Islet precursor cell (in vitro differentiated cells): ENCODE results near the gene FLVCR2.

ENCODE experiments used
- DNase-seq: peaks from one replicate; pipeline ENCODE4 v3.0.0-alpha.2; 2018

FLVCR2 gene

DNA sequence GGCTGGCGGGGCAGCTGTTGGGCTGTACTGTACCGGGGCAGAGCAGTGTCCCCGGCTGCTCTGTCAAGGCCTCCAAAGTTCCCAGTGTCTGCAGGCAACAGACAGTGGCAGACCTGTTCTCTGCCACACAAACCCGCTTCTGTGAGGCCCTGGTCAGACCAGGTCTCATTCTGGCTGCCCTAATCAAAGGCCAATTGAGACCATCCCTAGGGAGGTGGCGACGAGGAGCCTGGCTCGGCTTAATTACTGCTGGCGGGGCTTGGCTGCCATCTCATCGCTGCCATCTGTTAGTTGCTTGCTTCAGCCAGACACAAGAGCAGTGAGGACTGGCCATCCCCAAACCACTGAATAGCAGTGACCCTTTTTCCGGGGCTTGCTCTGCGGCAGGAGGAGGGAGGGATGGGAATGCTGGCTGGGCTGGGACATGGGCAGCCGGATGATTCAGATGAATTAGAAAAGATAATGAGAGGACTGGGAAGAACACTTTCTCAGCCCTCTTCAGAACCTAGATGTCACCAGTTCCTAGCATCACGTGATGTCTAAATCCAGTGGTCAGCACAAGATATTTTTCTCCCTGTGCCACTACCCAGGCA is 57.8 kb downstream of the FLVCR2 start:
- peak; percentile 88 for DNase-seq

DNA sequence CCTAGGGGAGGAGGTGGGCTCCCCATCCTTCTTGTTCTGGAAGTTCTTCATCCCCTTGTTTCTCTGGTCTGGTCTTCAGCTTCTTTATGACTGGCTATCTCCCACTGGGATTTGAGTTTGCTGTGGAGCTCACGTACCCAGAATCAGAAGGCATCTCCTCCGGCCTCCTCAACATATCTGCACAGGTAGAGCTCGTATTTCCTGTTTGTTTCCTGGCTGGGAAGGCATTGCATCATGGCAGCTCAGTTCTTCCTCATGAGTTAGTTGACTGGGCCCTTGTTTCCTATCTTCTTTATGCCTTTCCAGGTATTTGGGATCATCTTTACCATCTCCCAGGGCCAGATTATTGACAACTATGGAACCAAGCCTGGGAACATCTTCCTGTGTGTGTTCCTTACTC is 62.5 kb downstream of the FLVCR2 start:
- no peak for DNase-seq

DNA sequence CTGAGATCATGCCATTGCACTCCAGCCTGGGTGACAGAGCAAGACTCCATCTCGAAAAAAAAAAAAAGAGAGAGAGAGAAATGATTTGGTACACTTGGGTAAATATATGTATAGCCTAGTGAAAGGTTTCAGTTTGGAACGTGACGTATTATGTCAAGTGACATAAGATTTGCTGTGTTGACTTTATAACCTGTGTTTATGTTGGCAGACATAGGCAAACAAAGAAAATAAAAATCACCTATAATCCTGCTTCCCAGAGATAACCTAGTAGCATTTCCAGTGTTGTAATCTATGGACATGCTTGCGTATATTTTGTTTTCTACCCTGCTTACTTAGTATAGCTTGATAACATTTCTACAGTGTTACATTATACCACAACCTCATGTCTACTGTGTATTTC is 65.6 kb downstream of the FLVCR2 start:
- no peak for DNase-seq

DNA sequence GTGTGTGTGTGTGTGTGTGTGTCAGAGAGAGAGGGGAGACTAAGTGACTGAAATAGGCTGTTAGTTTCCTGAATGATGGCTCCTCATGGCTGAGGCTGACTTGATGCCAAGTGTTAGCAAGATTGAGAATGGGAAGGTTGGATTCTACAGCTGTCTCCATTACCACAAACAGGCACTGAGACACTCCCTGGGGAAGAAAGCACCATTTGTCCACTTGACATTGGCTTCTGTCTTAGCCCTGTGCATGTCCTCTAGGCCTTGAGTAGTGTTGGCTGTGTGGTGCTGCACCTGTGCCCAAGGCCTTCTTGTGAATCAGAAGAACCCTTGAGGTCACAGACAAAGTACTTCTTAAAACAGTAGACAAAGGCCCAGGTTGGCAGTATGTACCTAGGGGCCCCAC is 66.6 kb downstream of the FLVCR2 start:
- DNase-seq = no peak

DNA sequence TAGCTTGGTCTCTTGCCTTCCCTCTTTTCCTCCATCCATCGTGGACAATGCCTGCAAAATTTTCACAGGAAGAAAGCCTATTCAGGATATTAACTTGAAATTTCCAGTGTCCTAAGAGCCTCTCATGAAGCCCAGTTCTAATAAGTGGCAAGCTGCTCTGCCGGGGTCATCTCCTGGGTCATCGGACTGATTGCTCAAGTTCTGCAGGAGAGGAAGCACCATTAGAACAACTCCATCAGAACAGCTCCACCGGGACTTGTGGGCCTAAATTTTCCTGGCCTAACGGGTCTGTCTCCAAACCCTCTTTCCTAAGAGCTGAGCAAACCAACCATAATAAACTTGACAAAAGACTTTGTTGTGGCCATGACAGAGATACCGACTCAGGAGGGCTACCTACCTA is 68.3 kb downstream of the FLVCR2 start:
- DNase-seq = no peak

DNA sequence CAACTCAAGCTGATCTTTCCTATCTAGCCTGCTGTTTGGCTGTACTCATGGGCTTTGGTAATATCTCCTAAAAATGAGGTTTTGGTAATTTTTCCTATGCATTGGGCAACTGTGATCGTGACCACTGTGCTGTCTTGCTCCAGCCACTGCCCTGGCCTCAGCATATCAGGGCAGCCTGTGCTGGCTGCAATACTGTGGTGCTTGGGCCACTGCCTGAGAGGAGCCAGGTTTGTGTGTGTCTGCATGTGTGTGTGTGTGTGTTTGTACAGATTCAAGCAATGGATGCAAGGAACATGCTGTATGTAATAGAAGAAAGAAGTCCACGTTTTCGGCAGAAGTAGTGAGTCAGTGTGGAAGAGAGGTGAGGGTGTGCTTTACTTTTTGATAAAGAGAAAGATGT is 69.2 kb downstream of the FLVCR2 start:
- no peak for DNase-seq

DNA sequence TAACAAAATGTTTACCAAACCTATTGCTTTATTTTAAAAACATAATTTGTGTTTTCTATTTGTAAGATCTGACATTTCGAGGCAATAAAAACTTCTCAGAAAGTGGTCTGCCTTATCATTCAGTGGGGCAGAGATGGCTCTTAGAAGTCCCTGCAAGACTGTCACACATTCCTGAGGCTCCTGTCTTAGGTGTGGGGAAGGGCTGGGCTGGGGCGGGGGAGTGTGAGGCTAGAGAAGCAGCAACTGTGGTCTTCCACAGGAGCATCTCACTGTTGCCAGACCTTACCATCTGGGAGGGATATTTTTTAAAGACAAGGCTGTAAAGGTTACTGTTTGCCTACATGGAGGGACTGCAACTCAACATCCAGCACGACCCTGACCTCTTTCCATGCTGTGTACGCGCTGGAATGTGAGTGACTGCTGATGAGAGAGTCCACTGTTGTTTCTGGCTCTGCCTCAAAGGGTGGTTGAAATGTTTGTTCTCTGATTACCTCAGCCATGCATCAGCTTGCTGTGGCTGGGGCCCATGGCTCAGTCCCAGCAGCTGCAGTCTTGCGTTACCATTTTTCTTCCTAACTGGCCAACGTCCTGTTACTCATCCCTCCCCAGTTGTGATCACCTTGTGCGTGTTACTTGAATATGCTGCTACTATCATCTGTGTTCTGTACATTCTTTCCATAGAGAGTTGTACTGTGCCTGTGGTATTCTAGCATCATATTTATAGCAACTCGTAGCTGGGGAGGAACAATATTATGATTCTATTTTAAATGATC is 69.8 kb downstream of the FLVCR2 start:
- peak; percentile 80 for DNase-seq

DNA sequence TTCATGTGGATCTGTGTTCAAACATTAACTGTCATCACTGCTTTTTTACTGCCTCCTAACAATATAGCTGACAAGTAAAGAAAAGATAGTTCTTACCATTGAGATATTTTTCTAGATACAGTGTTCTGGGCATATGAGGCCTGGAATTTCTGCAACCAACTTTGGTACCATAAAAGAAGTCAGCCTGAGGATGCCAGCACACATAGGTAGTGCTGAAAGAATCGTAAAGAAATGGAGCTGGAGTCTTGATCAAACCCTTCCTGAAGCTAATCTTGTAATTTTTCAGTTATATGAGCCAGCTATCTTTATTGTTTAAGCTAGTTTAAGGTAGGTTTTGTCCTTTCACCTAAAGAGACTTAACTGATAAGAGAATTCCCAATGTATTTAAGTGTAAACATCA is 70.9 kb downstream of the FLVCR2 start:
- no peak for DNase-seq

DNA sequence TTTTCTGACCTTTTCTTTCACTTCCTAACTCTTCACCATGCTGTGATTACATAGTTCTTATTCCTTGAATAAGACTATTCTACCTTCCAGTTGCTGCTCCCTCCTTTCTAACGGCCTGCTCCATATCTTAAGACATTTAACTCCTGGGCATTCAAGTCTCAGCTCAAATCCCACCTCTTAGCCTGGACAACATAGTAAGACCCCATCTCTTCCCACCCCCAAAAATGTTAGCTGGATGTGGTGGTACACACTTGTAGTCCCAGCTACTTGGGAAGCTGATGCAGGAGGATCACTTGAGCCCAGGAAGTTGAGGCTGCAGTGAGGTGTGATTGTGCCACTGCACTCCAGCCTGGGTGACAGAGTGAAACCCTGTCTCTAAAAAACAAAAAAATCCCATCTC is 71.4 kb downstream of the FLVCR2 start:
- no peak for DNase-seq

DNA sequence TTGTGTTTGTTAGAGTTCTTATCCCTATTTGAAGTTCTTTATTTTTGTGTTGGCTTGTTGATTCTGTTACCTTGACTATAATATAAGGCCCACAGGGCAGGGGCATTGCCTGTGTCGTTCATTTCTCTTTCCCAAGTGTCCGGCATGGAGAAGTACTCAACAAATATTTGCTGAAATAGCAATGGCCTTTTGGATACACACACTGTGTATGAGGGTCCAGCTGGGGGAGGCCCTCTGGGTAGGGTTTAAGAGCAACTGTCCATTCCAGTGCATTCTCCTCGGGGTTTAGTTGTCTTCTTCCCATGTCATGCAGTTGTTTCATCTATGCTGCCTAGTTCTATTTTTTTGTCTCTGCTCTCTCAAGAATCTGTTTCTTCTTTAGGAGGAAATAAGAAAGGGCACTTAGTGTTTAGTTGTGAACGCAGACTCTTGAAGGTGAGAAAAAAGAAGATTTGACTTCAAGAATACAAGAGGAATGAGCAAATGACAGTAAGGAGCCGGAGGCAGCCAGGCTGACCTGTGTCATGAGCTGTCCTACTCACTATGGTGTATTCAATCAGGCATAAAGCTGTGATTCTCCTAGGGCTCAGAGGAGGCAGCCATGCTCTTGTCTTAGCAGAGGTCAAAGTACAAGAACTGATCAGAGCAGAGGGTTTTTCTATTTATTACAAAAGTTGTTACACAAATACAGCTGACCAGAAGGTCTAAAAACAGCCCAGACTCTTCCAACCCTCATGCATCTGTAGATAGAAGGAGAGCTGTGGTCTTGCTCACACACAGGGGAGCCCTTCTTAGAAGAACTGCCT is 72.0 kb downstream of the FLVCR2 start:
- no peak for DNase-seq

DNA sequence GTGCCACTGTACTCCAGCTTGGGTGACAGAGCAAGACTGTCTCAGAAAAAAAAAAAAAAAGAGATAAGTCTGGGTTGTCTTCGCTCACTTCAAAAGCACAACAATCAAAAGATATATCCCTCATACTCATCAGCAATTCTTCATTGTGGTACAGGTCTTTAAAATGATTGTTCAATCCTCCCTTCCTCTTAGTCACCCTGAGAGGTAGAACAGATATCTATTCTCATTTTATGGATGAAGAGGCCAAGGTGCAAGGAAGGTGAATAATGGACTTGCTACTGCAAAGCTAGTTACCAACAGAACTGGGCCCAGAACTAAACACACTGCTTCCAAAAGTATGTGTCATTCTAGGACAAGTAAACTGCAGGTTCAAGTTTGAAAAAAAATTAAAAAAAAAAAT is 75.1 kb downstream of the FLVCR2 start:
- no peak for DNase-seq

DNA sequence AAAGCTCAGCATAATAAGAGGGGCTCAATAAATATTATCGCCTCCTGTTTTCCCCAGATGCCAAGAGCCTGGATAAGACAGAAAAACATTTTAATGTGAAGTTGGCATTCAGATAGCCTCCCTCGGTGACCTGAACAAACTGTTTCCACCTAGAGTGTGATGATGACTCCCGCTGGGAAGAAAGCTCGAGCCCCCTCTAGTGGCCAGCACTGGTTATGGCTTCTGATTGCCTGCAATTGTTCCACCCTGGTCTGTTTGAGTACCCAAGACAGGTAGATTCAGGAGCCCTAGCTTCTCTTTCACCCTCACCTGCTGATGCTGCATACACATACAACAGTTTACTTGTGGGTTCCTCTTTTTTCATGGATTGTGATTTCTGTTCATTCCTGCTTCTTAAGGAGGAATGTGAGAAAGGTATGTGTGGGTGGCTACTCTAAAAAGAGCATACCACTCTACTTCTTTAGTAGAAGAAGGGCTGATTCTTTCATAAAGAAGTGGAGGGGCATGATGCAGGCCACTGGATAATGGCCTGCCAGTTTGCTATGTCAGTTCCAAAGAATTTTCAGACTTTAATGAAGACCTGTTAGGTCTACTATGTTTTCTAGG is 75.8 kb downstream of the FLVCR2 start:
- peak; percentile 89 for DNase-seq

DNA sequence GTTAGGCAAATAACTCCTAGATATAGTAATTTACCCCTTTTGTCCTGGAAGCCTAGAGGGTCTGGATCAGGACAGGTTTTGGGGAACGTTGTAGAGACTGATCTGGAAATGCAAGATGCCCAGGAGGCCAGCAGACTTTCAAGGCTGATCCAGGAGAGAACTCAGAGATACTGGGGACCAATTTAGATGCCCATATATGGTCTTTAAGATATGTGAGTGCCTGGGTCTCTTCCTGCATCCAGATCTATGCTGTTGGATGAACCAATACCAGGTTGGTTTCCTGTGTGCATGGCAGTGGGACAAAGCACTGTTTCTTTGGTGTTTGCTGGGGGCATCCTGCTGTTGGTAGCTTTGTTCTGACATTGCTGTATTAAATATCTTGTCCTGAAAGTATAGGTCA is 76.8 kb downstream of the FLVCR2 start:
- DNase-seq = no peak

DNA sequence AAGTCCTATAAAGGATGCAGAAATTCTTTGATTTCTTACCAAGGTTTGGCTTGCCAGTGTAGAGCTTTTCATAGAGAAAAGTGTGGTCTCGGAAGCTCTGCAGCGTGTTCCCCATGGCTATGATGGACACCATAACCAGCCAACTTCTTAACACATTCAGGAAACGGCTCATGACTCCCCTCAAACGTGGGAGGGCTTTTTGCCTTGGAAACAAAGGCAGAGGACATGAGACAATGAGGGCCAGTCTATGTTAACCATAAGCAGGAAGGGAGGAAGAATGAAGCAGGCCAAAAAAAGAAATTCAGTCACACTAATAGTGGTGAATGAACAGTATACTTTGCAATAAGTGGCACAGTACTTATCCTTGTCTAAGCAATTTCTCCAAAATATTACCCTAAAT is 78.9 kb downstream of the FLVCR2 start:
- DNase-seq = no peak

DNA sequence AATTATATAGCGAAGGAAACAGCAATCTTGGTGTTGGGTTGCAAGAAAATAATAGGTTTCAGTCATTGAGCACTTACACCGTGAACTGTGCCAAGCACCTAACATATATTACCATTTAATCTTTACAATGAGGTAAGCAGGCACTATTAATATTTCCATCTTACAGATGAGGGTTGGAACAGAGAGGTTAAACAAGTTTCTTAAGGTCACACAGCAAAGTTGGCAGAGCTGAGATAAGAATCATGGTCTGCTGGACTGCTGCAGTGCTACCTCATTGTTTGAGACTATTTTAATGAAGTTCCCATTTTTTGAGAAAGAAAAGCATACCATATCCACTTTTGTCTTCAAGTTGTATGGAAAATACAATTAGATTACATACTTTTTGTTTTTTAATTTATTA is 80.5 kb downstream of the FLVCR2 start:
- no peak for DNase-seq

DNA sequence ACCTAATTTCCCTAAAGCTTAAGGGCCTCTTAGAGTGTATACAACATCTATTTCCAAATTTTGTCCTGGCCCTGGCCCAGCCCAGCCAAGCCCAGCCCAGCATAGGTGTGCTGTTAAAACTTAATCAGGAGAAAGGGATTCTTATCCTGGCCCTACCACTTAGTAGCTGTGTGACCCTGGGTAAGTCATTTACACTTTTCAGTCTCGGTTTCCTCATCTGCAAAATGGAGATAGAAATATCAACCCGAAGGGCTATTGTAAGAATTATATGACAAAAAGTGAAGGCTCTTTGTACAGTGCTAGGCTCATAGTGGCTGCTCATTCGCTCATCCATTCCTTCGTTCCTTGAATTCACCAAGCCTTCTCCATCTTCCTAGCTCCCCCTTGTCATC is 81.8 kb downstream of the FLVCR2 start:
- DNase-seq = no peak

DNA sequence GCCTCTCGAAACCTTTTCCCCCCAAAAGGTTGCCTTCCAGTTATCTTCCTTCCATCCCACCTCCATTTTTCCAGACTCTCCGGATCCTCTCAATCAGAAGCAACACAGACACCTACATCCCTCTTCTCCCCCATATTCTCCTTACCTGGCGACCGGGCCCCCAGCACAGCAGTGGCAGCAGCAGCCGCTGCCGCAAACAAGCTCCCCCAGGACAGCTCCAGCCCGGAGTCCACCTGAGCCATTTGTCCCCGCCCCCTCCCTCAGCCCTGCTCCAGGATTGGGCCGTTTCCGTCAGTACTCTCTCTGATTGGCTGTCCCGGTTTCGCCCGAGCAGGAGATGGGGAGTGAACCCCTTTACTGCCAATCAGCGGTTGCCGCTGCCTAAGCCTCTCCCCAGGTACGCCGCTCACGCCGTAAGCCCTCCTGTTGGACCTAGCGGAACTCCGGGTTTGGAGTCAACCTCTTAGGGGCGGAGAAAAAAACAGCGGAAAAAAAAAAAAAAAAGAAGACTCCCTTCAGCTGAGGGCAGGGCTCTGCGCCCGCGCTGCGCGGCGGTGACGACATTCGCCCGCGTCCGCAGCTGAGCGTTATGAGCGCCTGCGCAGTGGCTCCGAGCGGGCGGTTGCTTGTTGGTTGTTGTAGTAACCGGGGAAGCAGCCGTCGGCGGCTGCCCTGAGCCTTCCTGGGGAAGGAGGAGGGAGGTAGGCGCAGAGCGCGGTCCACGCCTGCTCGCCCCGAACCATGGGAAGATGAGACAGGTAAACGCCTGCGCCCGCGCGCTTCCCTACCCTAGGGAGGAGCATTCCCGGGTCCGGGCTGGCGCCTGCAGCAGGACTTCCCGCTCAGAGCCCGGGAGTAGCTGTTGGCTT is 82.4 kb downstream of the FLVCR2 start, which contains the start of the genes ERG28 and TTLL5:
TSS of gene ERG28 (minus strand) at position 247 of the 869 bp plus-strand sequence. CDS start 3,374 bp downstream, outside the sequence.
TSS of gene TTLL5 (plus strand) at position 617 of the 869 bp plus-strand sequence. CDS start 1,904 bp downstream, outside the sequence.
- peak; percentile 99 for DNase-seq

DNA sequence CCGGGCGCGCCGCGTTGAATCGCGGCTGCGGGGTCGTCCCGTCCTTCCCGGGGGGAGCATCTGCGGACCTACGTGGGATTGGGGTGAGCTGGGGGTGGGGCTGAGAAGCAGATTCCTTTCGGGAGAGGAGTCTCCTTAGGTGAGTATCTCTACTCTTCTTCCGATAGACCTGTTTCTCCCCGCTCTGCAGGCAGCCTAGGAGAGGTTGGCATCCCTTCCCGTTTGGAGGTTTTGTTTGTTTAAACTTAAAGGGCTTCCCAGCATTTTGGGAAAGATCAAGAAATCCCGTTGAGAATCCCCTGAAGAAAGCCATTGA is 83.0 kb downstream of the FLVCR2 start:
- DNase-seq = no peak

DNA sequence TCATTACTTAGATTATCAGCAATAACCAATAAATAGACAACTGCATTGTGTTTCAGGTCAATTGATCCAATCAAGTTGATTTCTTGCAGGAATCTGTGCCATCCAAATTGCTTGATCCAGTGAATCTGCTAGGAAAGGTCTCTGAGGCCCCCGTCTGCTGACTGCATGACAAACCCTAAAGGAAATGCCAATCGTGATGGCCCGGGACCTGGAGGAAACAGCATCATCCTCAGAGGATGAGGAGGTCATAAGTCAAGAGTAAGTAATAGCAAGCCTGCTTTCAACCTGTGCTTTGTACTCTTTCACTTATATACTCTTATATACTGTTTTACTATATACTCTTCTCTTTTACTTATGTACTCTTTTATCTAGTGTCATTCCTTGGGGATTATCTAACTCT is 84.5 kb downstream of the FLVCR2 start:
- DNase-seq = no peak

DNA sequence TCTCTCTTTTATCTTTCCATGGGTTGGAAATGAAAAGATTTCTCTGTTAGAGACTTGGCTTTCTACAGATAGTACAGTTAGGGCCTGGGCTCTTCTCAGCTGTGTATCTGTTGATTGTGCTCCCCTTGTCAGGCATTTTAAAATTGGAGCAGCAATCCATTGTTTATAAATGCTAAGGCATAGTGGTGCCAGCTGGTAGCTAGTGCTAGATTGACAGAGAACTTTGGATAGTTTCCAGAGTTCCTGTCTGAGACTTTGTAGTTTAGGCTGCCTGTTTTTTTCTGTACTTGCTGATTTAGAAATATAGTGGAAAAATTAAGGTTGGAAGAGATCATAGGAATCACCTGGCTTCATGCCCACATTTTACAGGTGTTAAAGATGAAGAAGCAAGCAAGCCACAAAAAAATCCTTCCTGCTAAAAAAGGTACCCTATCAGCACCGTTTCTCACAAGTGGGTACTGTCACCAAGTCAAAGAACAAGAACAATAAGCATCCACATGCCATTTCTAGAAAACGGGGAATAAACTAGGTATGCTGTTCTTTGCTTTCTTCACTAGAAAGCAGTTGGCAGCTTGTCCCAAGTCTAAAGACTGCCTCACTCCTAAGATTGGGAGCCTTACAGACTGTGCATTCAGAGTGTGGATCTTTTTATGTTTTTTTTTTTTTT is 88.8 kb downstream of the FLVCR2 start:
- no peak for DNase-seq

DNA sequence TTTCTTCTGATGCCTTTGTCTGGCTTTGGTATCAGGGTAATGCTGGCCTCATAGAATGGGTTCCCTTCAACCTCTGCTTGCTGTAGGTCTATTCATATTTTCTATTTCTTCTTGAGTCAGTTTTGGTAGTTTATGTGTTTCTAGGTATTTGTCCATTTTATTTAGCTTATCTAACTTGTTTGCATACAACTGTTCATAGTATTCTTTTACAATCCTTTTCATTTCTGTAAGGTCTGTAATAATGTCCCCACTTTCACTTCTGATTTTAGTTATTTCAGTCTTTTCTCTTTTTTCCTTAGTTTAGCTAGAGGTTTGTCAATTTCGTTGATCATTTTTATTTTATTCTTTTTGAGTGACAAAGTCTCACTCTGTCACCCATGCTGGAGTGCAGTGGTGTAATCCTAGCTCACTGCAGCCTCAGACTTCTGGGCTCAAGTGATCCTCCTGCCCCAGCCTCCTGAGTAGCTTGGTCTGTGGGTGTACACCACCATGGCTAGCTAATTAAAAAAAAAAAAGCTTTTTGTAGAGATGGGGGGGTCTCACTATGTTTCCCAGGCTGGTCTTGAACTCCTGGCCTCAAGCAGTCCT is 94.3 kb downstream of the FLVCR2 start:
- DNase-seq = no peak
